ENCODE results near the gene RHOF.
"Not testable (repeated sequence)": the region's sequence is repeated elsewhere in the genome, so short reads cannot be mapped to it uniquely, and the experiment has no call there.

The RHOF gene

GRCh38 chr12:121749267-121749666 is 44.2 kb downstream of the RHOF start:
- no peak overlapping the region for H3K4me3 ChIP-seq (ENCODE audit: low read depth, low read length)
- no peak for DNase-seq
- no peaks in the 10 kb centered on the region for H3K27me3 ChIP-seq
- H3K36me3 ChIP-seq = peaks cover 31% of the 10 kb centered on the region
- no peak for TF ChIP-seq CTCF (IDR thresholded peaks at IDR 0.05; ENCODE audit: low read depth, low read length)
- no peaks in the 10 kb centered on the region for H3K9me3 ChIP-seq
- H3K4me1 ChIP-seq = no peaks in the 10 kb centered on the region

GRCh38 chr12:121748571-121749265 is 44.8 kb downstream of the RHOF start:
- H3K4me1 ChIP-seq = no peaks in the 10 kb centered on the region
- no peaks in the 10 kb centered on the region for H3K27me3 ChIP-seq
- peaks cover 34% of the 10 kb centered on the region for H3K36me3 ChIP-seq
- no peak overlapping the region for H3K4me3 ChIP-seq (ENCODE audit: low read depth, low read length)
- TF ChIP-seq CTCF (IDR thresholded peaks at IDR 0.05; ENCODE audit: low read depth, low read length) = no peak
- H3K9me3 ChIP-seq = no peaks in the 10 kb centered on the region
- DNase-seq = peak; percentile 45

GRCh38 chr12:121748218-121748570 is 45.3 kb downstream of the RHOF start:
- Histone ChIP-seq H3K9me3 (no peaks in the 10 kb centered on the region), H3K36me3 (peaks cover 34% of the 10 kb centered on the region), H3K27me3 (no peaks in the 10 kb centered on the region), H3K4me3 (ENCODE audit: low read depth, low read length) (no peak overlapping the region), H3K4me1 (no peaks in the 10 kb centered on the region)
- peak; percentile 26 for DNase-seq
- no peak for TF ChIP-seq CTCF (IDR thresholded peaks at IDR 0.05; ENCODE audit: low read depth, low read length)

- DNase-seq; H3K9me3 ChIP-seq; H3K27me3 ChIP-seq; H3K4me3 ChIP-seq (ENCODE audit: low read depth, low read length); H3K4me1 ChIP-seq: not testable (repeated sequence)
- peaks cover 24% of the 10 kb centered on the region for H3K36me3 ChIP-seq
Measured at GRCh38 chr12:121745545-121745944, 47.9 kb downstream of the RHOF start.

- no peaks in the 10 kb centered on the region for H3K9me3 ChIP-seq
- no peak for DNase-seq
- TF ChIP-seq CTCF (IDR thresholded peaks at IDR 0.05; ENCODE audit: low read depth, low read length) = no peak
- no peak overlapping the region for H3K4me3 ChIP-seq (ENCODE audit: low read depth, low read length)
- no peaks in the 10 kb centered on the region for H3K4me1 ChIP-seq
- no peaks in the 10 kb centered on the region for H3K27me3 ChIP-seq
- H3K36me3 ChIP-seq = peaks cover 9% of the 10 kb centered on the region
Measured at GRCh38 chr12:121741743-121742142, 51.7 kb downstream of the RHOF start.

GRCh38 chr12:121740847-121741246 is 52.6 kb downstream of the RHOF start:
- peaks cover 9% of the 10 kb centered on the region for H3K36me3 ChIP-seq
- H3K9me3 ChIP-seq = no peaks in the 10 kb centered on the region
- H3K4me3 ChIP-seq (ENCODE audit: low read depth, low read length) = no peak overlapping the region
- H3K27me3 ChIP-seq = no peaks in the 10 kb centered on the region
- no peak for TF ChIP-seq CTCF (IDR thresholded peaks at IDR 0.05; ENCODE audit: low read depth, low read length)
- no peaks in the 10 kb centered on the region for H3K4me1 ChIP-seq
- no peak for DNase-seq

Data from BE2C (cell line).